K562 (cell line): ENCODE results near the gene NUDT14.

Experiments used
- KAT8 ChIP-seq: fragments of 450-650 bp; IDR thresholded peaks from 2 replicates; pipeline ENCODE4 v1.6.1; 2016; ENCODE audit warnings: low read depth, mild to moderate bottlenecking
- KDM1A ChIP-seq, 2 experiments: fragments of 450-650 bp; IDR thresholded peaks; 2 replicates each; pipeline ENCODE4 v1.6.1; 2016; ENCODE audit warnings: mild to moderate bottlenecking in 2 of 2
- NFYB ChIP-seq: IDR thresholded peaks from 2 replicates; pipeline ENCODE4 v1.6.1; 2011; ENCODE audit warnings: mild to moderate bottlenecking, moderate library complexity; ENCODE audit not compliant: insufficient read length; ENCODE audit errors: extremely low read depth
- PCBP2 ChIP-seq: fragments of 200-400 bp; formaldehyde crosslinking; IDR thresholded peaks from 2 replicates; pipeline ENCODE4 v1.6.1; 2018; ENCODE audit warnings: low read length, low read depth, mild to moderate bottlenecking, moderate library complexity; ENCODE audit not compliant: poor library complexity, severe bottlenecking
- PHF8 ChIP-seq: fragments of 200-600 bp; sonication (generic); IDR thresholded peaks from 2 replicates; pipeline ENCODE4 v1.6.1; 2012; ENCODE audit warnings: mixed run types, mild to moderate bottlenecking, inconsistent platforms, low read length, moderate library complexity, borderline replicate concordance
- POLR2AphosphoS5 ChIP-seq: IDR thresholded peaks from 2 replicates; pipeline ENCODE4 v1.6.1; 2011; ENCODE audit warnings: mild to moderate bottlenecking, low read depth, low read length, moderate library complexity; ENCODE audit not compliant: control insufficient read depth, insufficient read depth
- RBFOX2 ChIP-seq: fragments of 200-400 bp; formaldehyde crosslinking; IDR thresholded peaks from 2 replicates; pipeline ENCODE4 v1.6.1; 2017; ENCODE audit warnings: low read depth, mild to moderate bottlenecking, low read length, moderate library complexity
- SNRNP70 ChIP-seq: fragments of 200-400 bp; formaldehyde crosslinking; optimal IDR thresholded peaks from 2 replicates; pipeline ENCODE3; 2017; ENCODE audit warnings: low read depth, low read length
- SREBF2 ChIP-seq: sonication (generic); formaldehyde crosslinking; IDR thresholded peaks from 2 replicates; pipeline ENCODE4 v1.4.0; 2020; ENCODE audit warnings: mild to moderate bottlenecking, missing genetic modification reagents
- ZNF76 ChIP-seq: fragments of 250-450 bp; sonication (Bioruptor Pico); IDR thresholded peaks from 2 replicates; pipeline ENCODE4 v1.4.0; 2020; ENCODE audit warnings: mild to moderate bottlenecking, moderate library complexity, borderline replicate concordance
- TF ChIP-seq, protein P1 (sequence below), 3 experiments: IDR thresholded peaks in 2 of 3; conservative IDR thresholded peaks in 1 of 3; 2 replicates each; pipeline ENCODE4 v1.5.1; 2011 to 2012; ENCODE audit warnings: low read length in 3 of 3, mild to moderate bottlenecking in 3 of 3, control low read depth in 2 of 3, improper control_type of control experiment in 1 of 3, inconsistent platforms in 1 of 3, low read depth in 1 of 3, mixed read lengths in 1 of 3, moderate library complexity in 1 of 3; ENCODE audit not compliant: insufficient read depth in 2 of 3
- TF ChIP-seq, protein P2 (sequence below): fragments of 450-650 bp; IDR thresholded peaks from 2 replicates; pipeline ENCODE4 v1.6.1; 2016; ENCODE audit warnings: antibody characterized with exemption

DNA sequence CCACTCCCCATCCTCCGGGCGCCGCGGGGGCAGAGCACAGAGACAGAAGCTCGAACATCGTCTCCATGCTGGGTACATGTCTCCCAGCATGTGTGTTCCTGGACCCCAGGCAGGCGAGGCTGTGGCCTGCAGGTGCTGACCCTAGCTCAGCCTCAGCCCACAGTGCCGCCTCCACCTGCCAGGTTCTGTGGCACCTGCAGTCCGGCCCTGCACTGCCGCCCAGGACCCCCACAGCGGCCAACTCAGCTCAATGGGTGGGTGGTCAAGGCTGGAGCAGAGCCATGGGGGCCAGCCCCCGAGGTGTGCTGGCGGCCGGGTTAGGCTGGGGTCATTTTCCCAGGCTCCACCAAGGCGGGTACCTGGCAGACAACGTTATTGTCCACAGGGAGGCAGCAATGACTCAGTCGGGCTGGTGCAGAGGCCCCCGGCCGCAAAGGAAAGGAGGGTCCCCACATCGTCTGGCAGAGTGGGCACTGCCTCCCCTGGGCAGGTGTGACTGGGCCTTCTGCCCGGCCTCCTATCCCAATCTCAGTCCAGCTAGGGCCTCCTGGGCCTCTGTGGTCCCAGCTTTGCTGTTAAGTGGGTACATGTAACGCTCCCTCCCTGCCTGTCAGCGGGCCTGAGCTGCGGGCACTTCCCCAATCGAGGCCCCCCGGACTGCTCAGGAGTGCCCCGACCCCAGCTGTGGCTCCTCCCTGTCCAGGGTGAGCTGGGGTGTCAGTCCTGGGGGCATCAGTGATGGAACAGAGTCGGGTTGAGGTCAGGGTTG lies 20.2 kb upstream of the NUDT14 start:
- TF ChIP-seq, protein P1, sequence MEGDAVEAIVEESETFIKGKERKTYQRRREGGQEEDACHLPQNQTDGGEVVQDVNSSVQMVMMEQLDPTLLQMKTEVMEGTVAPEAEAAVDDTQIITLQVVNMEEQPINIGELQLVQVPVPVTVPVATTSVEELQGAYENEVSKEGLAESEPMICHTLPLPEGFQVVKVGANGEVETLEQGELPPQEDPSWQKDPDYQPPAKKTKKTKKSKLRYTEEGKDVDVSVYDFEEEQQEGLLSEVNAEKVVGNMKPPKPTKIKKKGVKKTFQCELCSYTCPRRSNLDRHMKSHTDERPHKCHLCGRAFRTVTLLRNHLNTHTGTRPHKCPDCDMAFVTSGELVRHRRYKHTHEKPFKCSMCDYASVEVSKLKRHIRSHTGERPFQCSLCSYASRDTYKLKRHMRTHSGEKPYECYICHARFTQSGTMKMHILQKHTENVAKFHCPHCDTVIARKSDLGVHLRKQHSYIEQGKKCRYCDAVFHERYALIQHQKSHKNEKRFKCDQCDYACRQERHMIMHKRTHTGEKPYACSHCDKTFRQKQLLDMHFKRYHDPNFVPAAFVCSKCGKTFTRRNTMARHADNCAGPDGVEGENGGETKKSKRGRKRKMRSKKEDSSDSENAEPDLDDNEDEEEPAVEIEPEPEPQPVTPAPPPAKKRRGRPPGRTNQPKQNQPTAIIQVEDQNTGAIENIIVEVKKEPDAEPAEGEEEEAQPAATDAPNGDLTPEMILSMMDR (IDR thresholded peaks at IDR 0.05 in 2 of 3, conservative IDR thresholded peaks at IDR 0.05 in 1 of 3; ENCODE audit: insufficient read depth in 2 of 3, low read depth in 1 of 3, low read length in 3 of 3): no peak; a peak in 1 of 6 replicates
- TF ChIP-seq ZNF76 (CRISPR knock-in tag) (no peak), KDM1A (IDR thresholded peaks at IDR 0.05) (no peak), POLR2AphosphoS5 (no peak), KAT8 (no peak), PCBP2 (no peak), NFYB (no peak), SREBF2 (CRISPR knock-in tag) (no peak), RBFOX2 (no peak), SNRNP70 (no peak), PHF8 (no peak)
- TF ChIP-seq, protein P2, sequence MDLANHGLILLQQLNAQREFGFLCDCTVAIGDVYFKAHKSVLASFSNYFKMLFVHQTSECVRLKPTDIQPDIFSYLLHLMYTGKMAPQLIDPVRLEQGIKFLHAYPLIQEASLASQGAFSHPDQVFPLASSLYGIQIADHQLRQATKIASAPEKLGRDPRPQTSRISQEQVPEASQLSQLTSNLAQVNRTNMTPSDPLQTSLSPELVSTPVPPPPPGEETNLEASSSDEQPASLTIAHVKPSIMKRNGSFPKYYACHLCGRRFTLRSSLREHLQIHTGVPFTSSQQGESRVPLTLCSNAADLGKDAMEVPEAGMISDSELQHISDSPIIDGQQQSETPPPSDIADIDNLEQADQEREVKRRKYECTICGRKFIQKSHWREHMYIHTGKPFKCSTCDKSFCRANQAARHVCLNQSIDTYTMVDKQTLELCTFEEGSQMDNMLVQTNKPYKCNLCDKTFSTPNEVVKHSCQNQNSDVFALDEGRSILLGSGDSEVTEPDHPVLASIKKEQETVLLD: no peak
